ENCODE results near the gene KANK3.

DNA sequence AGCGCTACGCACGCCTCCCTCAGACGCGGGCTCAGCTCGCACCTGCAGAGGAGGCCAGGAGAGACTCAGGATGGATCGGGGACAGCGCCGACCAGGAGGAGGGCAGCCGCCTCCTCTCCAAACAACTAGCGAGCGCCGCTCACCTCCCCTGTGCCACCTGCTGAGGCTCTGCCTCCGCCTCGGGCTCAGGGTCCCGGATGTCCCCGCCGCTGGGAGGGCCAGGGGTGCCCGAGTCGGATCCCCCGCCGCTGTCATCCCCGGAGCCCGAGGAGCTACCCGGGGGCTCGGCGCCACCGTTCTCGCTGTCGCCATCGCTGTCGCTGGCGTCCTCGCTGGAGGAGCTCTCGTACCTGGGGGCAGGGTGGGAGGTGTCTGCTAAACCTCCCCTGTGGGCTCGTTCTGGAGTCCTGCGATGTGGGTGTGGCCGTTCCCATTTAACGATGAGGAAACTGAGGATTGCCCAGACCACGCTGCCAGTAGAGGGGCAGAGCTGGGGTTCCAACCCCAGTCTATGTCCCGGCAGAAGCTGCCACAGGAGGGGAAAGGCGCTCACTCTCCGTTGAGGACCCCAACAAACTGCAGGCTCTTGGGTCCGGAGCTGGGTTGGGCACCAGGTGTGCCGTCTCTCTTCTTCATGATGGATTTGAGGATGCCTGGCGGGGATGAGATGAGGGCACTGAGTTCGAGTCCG lies 9.2 kb downstream of the KANK3 start:
- no peak for TF ChIP-seq CTCF (optimal IDR thresholded peaks at IDR 0.05 in 1 of 3, IDR thresholded peaks at IDR 0.05 in 1 of 3, conservative IDR thresholded peaks at IDR 0.05 in 1 of 3; ENCODE audit: extremely low read depth in 1 of 3, insufficient read depth in 2 of 3, low read length in 3 of 3)
- peak; percentile 90 for TF ChIP-seq EZH2 (IDR thresholded peaks at IDR 0.05; ENCODE audit: low read length)

All from keratinocyte (primary cell).